HG03095 (cell line): ENCODE measurements around the gene SLC38A8.

Experiments used
- ATAC-seq: cut with Tn5 transposase; IDR thresholded peaks from one replicate; pipeline ENCODE4 v1.9.1; 2021; ENCODE audit warnings: moderate library complexity; ENCODE audit not compliant: unreplicated experiment

SLC38A8 gene

DNA sequence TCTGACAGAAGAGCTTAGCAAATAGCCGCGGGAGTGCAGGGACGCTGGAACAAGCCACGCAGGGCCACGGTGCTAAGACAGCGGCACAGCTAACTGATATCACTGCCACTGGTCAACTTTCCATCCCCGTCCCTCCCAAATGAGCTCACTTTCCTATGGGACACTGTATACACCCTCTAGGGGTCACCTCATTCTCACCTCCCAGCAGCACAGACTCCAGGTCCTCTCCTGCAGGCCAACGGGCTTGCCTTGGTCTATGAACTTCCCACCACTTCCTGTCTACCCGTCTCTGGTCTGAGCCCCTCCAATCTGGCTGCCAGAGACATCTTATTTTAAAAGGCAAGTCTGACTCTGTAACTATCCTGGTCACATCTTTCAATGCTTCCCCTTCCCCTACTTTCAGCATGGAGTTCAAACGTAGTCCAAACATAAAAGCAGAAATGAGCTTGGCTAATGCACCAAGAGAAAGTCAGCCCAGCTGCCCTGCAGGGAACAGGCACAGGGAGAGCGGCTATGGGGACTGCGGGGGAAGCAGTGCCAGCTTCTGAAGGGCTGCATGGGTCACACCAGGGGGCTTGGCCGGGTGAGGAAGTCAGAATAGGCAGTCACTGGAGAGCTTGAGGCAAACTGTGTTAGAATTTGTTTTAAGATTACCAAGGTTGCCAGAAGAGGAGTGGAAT is 26.3 kb upstream of the SLC38A8 start:
- no peak for ATAC-seq

GRCh38 chr16:84068041-84068440 is 25.4 kb upstream of the SLC38A8 start:
- no peak for ATAC-seq

GRCh38 chr16:84067640-84068039 is 25.0 kb upstream of the SLC38A8 start:
- no peak for ATAC-seq

- no peak for ATAC-seq
These were observed 23.0 kb upstream of the SLC38A8 start for GRCh38 chr16:84065536-84066132.

- ATAC-seq: no peak
These were observed 21.4 kb upstream of the SLC38A8 start for GRCh38 chr16:84063980-84064379.

GRCh38 chr16:84062734-84063640 is 20.4 kb upstream of the SLC38A8 start:
- ATAC-seq: no peak

DNA sequence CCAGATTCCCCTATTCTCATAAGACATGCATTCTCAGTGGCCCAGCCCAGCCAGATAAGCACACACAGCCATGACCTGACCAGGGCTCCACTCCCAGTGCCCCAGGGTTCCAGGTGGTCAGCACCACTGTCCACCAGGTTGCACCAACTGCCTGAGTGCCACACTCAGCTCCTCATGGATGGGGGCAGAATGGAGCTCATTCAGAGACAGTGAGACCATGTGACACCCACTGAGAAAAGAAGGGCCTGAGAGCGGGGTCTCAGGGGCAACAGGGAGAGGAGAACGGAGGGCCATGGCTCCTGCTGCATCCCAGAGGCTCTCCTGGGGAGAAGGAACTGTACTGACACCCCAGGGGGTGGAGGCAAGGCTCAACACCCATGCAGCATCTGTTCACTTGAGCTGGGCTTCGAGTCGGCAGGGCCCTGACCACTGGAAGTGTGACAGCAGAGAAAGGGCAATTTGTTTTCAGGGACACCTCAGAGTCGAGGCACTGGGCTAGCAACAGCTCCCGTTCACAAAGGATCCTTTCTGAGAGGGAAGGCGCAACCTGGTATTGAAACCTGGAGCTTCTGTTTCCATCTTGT is 18.7 kb upstream of the SLC38A8 start:
- no peak for ATAC-seq

GRCh38 chr16:84059946-84060901 is 17.6 kb upstream of the SLC38A8 start:
- no peak for ATAC-seq

- no peak for ATAC-seq
These were observed 16.5 kb upstream of the SLC38A8 start for GRCh38 chr16:84059111-84059510.

DNA sequence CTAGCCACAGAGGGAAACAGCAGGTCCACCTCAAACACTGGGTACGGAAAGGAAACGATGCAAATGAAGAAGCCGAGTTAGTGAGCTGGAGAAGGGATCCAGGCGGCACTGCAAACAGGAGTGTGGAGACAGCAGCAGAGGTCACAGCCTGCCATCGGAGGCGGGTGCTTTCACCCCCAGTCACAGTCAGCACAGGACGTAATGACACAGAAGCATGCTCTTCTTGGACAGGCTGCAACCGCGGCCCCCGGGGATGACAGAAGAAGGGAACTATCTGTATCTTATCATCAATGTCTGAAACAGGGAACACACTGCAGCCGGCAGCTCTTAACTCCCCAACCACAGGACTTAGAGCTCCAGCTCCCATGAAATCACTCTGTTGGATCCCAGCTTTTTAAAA is 16.1 kb upstream of the SLC38A8 start:
- ATAC-seq: no peak

DNA sequence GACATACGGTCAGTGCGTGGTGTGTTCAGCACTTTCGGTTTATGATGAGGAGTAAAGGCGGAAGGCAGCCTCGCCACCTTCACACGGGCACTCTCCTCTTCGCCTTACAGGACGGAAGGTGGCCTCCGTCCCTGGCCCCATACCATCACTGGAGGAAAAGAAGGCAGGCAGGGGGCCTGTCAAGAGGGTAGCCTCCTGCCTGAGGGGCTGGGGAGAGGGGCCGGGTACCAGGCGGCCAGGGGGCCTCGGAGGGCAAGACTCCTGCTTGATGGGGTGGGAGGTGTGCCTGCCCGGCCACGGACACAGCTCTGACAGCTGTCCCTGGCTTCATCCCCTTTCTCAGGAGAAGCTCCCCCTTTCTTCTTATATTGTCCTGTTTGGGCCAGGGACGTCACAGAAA is 15.6 kb upstream of the SLC38A8 start:
- ATAC-seq: no peak

DNA sequence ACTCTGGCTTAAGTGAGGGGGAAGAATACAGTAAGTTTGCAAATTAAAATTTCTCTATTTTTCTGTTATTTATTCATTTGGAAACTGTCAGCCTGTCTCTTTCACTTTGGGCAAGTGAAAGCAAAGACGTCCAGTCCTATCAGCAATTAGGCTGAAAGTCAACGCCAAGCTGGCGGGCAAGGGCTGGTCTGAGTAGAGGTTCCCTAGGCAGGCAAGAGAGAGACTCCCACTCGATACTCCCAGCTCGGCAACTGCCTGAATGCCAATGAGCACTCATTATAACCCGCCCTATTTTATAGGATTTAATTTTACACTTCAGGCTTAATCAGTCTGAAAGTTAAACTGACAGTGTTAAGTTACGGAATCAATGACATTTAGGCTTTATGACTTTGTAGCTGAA is 14.3 kb upstream of the SLC38A8 start:
- no peak for ATAC-seq

GRCh38 chr16:84055801-84056634 is 13.4 kb upstream of the SLC38A8 start:
- ATAC-seq: no peak

DNA sequence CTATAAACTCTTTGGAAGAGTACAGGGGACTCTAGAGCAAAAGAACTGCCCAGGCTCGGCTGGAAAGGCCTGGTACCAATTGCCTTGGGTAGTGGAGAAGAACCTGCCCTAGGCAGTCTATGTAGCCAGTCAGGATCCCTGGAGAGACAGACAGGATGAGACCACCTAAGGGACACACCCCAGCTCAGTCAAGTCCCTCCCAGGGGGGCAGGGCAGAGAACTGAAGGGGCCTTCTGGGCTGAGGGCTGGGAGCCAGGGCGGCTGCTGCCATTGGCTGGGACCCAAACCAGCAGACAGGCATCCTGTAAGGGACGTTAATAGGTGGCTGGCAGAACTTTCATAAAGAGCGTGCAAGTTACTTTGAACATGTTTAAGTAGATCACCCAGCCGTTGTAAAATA is 12.8 kb upstream of the SLC38A8 start:
- no peak for ATAC-seq

DNA sequence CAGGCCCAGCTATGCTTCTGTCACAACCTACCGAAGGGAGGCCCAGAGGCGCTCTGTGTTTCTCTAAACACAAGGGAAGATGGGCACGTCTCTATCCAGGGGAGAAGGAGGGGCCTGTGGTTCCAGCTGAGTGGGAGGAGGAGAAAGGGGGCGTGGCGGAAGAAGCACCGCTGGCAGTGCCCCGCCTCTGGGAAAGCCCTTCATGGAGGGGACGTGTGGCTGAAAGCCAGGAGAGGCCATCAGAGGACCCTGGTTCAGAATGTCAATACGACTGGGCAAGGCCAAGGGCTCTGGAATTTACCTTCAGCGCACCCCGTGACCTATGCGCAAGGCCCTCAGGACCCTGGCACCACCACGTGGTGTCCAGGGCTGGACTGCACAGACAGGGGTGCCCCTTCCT is 12.3 kb upstream of the SLC38A8 start:
- ATAC-seq: no peak

- ATAC-seq: no peak
These were observed 11.7 kb upstream of the SLC38A8 start for GRCh38 chr16:84054271-84054670.

DNA sequence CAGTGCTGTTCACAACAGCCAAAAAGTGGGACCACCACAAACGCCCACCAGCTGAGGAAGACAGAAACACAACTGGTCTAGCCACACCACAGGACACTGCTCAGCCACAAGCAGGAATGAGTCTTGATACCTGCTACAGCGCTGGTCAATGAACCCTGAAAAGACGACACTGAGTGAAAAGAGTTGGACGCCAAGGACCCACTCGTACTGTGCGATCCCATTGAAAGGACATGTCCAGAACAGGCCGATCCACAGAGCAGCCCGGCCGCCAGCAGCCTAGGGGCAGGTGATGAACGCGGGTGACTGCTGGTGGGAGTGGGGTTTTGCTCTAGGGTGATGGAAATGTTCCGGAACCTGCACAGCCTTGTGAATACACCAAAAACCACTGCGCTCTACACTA is 10.6 kb upstream of the SLC38A8 start:
- ATAC-seq: no peak

- no peak for ATAC-seq
These were observed 9.6 kb upstream of the SLC38A8 start for GRCh38 chr16:84052071-84052622.

GRCh38 chr16:84050316-84050715 is 7.7 kb upstream of the SLC38A8 start:
- no peak for ATAC-seq
